GM19351 (cell line): ENCODE data around the gene ERFL.

Source experiments
- ATAC-seq: cut with Tn5 transposase; IDR thresholded peaks from one replicate; pipeline ENCODE4 v1.9.1; 2021; ENCODE audit warnings: mild to moderate bottlenecking, moderate library complexity; ENCODE audit not compliant: unreplicated experiment

ERFL gene

DNA sequence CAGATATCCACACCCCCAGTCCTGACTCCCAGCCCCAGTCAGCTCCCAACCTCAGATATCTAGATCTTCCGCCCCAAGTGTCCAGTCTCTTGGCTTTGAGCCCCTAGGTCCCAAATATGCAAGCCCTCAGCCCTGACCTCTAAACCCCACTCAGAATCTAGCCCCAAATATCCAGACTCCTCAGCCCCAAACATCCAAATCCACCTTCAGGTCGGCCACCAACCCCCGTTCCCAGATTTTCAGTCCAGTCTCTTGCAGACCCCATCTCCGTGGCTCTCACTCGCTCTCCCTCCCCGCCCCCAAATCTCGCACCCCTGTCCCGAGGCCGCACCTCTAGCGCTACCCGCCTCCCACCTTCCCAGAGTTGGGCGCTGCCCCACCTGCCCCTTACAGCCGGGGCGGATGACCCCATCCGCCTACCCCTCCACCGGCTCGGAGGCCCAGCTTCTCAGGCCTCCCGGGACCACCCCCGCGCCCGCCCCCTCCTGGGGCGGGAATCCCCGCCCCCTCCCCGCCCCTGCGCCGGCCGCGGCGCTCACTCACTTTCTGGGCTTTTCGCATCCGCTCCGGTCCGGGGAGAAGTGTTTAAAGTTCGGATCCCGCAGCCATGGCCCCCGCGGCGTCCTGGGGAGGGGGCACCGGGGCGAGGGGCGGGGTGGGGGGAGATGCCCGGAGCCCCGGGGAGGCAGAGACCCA lies 604 bp downstream of the ERFL start:
- no peak for ATAC-seq

DNA sequence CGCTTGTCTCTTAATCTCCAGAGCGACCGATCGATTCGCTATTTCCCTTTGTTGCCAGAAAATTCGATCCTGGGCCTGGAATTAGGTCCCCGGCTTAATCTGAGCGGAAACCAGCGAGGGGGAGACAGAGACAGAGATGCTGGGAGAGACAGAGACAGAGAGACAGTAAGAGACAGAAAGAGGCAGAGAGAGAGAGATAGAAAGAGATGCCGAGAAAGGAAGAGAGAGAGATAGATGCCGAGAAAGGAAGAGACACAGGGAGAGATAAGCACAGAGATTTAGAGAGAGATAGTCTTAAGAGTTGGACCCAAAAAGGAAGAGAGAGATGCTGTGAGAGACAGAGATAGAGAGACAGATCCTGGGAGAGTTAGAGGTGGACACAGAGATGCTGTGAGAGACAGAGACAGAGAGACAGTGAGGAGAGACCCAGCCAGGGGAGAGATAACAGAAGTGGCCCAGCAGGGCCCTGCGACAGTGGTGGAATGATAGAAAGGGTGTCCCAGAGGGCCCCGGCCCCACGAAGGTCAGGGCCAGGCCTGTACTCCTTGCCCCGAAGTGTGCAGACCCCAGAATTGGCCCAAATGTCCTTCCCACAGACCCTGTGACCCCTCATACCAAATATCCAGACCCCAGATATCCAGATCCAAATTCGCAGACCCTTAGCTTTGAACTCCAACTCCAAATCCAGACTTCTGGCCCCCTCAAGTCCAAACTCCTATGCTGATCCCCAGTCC lies 1.3 kb downstream of the ERFL start:
- no peak for ATAC-seq

DNA sequence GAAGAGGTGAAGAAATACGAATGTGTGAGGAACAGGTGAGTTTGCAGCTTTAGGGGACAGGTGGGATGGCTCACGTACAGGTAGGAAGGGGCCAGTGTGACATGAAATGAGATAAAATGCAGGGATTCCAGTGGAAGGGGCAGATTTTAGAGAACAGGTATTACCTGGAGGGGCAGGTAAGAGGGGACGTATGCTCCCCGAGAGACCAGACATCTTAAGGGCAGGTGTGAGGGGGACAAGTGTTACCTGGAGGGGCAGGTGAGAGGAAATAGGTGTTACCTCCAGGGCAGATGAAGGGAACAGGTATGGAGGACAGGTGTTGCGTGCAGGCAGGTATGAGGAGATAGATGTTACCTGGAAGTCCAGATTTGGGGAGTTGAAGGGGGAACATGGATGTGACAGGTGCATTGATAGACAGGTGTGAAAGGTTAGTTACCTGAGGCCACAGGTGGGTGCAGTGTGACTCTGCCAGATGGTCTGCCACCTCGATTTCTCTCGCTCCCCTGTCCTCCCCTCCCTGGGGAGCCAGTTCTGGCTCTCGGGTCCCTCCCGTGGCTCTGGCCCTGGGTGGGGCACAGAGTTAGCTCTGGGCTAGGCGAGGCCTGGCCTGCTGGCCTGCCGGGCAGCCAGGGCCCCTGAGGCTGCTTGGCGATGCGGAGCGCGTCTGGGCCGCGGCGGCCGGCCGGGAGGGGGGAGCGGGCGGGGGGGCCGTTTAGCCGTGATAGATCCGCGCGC lies 2.1 kb downstream of the ERFL start:
- no peak for ATAC-seq

DNA sequence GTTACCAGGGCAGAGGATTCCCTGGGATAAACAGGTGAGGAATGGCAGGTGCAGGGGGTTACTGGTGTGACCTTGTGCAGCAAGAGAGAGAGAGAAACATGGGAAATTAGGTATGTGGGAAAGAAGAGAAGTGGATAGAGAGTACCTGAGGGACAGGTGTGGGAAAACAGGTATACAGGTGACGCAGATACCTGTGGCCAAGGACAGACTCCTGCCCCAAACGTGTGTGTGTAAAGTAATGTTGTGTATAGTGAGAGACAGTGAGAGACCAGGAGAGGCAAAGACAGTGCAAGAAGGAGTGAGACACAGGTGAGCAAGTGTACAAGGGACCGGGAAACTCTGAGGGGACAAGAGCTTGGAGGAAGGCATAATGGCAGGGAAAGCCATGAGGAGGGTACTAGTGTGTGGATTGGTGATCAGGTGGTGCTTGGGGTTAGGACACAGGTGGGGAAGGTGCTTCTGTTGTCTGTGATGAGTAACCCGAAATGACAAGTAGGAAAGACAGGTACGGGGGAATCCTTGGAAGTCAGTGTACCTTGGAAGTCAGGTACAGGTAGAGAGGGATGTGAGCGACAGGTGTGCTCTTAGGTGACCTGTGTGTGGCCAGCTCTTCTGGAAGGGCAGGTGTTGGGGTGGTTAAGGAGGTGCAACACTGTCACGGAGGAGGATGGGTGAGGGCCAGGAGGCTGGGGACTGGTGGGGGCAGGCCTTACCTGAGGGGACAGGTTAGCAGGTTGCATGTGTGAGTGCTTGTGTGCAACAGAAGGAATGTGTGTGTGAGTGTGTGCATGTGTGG lies 2.8 kb downstream of the ERFL start:
- no peak for ATAC-seq

GRCh38 chr19:41924151-41925145 lies 3.8 kb downstream of the ERFL start:
- ATAC-seq = no peak

DNA sequence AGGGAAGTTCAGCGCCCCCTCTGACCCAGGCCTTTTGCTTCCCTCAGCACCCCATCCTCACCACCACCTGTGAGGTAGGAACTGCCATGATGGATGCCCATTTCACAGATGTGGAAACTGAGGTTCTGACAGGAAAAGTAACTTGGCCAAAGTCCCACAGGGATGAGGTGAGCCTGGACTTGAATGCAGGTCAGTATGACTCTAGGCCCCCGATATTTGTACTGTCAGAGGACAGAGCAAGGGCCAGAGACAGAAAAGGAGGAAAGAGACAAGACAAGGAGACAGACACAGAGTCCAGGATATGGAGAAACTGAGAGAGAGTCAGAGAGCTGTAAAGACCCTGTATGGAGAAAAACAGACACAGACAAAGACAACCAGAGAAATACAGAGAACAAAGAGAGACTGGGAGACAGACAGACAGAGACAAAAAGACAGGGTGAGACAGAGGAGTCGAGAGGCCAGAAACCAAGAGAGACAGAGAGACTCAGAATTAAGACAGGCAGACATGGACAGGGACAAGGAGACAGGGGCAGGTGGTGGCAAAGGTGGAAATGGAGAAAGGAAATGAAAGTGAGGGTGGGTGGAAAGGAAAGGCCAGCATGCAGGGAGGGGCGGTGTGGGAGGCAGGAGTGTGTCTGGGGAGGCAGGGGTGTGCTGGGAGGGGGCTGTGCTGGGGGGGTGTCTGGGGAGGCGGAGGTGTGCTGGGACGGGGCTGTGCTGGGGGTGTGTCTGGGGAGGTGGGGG lies 5.0 kb downstream of the ERFL start:
- ATAC-seq = no peak

DNA sequence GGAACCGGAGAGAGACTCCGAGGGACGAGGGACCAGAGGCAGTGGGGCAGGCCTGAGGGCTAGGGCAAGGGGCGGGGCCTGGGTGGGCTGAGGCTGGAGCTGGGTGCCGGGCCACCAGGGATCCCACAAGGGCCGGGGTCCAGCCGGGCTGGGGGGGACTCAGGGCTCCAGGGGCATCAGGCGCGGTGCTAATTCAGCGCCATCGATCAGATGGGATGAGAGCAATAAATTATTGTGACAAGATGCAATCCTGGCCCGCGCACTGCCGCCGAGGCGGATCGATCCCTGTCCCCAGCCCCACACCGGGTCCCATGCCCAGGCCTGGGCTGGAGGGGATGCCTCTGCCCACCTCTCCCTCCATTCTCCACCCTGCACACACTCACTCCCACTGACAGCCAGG lies 5.7 kb downstream of the ERFL start:
- ATAC-seq = no peak

DNA sequence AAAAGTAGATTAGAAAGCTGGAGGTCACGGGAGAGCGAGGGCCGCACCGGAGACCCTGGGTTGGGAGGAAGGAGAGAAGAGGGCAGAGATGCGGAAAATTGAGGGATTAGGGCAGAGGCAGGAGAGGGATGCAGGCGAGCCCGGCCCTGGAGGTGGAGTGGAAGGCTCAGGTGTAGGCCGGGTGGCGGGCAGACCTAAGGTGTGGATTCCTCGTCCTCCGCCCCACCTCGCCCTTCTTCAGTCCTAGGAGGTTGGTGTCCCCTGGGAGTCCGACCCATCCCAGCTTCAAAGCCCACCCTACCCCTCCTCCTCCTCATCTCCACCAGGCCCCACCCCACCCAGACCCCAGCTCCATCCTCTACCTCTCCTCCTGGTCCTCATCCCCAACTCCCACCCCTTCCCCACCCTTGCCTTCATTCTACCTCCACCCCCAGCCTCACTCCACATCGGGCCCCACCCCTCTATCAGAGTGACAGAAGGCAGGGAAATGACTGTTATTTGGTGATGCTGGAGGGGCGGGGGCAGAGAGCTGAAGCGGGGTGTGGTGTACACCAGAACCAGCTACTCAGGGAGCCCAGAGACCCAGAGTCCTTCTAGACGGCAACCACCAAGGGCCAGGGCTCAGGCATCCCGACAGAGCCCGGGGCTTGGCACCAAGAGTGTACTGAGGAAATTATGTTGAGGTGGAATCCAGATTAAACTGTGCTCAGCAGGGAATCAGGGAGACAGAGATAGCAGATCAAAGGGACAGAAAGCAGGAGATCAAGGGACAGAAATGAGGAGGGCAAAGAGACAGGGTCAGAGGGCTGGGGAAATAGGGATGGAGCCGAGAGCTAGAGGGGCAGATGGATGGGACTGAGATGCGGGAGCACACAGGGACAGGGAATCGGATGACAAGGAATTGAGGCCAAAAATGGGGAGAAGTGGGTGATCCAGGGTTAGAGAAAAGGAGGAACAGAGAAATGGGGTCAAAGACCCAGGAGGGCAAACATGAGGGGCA lies 6.4 kb downstream of the ERFL start:
- no peak for ATAC-seq

- ATAC-seq = no peak
These were observed 7.2 kb downstream of the ERFL start for GRCh38 chr19:41920882-41921576.

DNA sequence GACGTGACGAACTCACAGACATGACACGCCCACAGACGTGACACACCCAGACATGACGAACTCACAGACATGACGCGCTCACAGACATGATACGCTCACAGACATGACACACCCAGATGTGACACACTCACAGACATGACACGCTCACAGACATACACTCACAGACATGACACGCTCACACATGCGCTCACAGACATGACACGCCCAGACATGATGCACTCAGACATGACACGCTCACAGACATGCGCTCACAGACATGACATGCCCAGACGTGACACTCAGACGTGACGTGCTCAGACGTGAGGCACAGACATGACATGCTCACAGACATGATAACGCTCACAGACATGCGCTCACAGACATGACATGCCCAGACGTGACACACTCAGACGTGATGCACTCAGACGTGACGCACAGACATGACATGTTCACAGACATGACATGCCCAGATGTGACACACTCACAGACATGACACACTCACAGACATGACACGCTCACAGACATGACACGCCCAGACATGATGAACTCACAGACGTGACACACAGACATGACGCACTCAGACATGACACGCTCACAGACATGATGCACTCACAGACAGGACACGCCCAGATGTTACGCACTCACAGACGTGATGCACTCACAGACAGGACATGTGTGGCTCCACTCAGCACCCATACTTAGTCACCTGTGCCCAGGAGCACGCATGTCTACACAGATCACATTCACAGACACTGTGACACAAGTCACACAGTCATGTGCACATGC lies 8.1 kb downstream of the ERFL start:
- ATAC-seq = no peak

- no peak for ATAC-seq
These were observed 9.5 kb downstream of the ERFL start for GRCh38 chr19:41918653-41919244.

GRCh38 chr19:41918095-41918494 lies 10.2 kb downstream of the ERFL start:
- no peak for ATAC-seq

DNA sequence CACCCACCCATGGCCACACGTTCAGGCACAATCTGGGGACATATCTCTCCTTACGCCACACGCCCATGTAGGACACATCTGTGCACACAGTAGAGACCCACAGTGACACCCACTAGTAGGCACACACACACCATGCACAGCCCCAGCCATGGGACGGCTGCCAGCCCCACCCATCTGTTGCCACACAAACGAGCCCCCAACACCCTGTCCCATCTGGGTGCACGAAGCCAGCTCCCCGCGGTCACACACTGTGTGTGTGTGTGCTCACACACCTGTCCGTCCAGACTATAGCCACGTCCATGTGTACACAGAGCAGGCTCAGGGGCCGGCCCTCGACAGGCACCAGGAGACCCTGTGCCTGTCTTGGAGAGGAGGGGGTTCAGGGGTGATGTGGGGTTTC lies 10.6 kb downstream of the ERFL start:
- ATAC-seq = no peak

- no peak for ATAC-seq
These were observed 12.4 kb downstream of the ERFL start for GRCh38 chr19:41915776-41916414.

DNA sequence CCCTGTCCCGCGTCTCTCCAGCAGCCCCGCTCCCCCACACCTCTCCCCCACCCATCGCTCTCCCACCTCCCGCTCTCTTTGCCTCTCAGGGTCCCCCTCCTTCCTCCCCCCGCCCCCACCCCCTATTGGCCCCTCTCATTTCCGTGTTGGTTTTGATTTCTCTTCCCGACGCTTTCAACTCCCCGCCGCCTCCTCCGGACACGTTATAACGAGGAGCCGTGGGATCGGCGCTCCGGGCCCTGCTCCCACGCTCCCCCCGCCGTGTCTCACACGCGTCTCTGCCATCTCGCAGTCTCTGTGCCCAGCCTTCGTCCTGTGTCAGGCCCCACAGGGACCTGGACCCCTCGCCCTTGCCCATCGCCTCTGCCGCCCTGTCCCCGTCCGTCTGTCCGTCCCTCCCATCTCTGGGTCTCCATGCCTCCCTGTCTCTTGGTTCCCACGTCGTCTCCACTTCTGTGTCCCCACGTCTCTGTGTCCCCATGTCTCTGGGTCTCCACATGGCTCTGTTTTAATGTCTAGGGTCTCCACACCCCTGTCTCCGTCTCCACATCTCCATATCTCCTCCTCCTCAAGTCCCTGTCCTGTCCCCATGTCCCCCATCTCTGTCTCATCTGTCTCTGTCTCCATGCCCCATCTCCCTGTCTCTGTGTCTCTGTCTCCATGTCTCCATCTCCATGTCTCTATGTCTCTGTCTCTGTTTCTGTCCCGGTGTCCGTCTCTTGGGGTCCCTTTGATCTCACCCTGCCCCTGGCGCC lies 13.1 kb downstream of the ERFL start:
- no peak for ATAC-seq
